ENCODE measurements around the gene PRICKLE4.

PRICKLE4 gene

DNA sequence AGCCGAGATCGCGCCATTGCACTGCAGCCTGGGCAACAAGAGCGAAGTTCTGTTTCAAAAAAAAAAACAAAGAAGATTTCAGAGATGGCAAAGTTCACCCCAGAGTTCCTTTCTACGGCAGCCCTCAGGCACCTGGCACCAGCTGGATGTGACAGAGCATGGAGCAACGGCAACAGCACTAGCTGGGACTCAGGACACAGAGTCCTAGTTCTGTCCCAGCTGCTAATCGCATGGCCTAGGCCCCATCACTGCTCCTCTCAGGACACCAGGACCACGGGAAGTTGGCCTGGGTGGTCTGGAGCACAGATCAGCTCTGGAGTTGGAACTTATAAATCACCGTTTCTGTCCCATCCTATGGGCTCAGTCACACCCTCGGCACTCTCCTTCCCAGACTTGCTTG lies 34.5 kb upstream of the PRICKLE4 start:
- DNase-seq, result no peak

DNA sequence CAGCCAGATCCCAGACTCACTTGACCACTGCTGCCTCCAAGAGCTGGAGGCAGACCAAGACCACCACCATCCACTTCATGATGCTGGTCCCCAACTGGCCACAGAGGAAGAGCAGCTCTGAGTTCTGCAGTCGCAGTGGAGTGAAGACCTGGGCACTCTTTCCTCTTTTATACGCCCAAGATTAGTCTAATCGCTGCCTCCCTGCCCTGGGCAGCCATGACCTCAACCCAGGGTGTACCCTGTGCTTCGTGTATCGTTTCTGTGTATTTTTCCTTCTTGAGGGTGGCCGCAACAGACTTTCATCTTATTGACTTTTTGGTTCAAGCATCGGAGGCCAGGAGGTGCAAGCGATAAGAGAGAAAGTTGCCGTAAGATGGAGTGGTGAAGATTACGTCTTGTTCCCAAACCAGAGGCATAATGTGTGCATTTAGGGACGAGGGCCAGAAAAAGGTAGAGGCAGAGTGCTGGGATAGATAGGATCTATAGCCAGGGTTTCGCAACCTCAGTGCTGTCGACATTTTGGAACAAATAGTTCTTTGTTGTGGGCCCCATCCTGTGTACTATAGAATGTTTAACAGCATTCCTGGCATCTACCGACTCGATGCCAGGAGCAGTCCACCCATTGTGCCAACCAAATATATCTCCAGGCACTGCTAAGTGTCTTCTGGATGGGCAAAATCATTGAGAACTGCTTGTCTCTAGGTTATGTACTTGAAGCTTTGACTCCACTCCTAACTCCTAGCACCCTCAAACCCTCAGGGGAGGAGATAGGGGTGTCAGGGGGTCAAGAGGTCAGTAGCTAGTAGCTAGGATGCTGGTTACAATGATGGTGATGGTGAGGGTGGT lies 33.1 kb upstream of the PRICKLE4 start, which contains the start of gene PGC:
PGC (minus strand) TSS at position 142 of the 846 bp plus-strand sequence; CDS start at position 79, 63 bp downstream.
- no peak for DNase-seq

GRCh38 chr6:41748102-41748477 lies 32.5 kb upstream of the PRICKLE4 start:
- DNase-seq, result no peak

- no peak for DNase-seq
Measured at GRCh38 chr6:41748542-41748941, 32.0 kb upstream of the PRICKLE4 start.

DNA sequence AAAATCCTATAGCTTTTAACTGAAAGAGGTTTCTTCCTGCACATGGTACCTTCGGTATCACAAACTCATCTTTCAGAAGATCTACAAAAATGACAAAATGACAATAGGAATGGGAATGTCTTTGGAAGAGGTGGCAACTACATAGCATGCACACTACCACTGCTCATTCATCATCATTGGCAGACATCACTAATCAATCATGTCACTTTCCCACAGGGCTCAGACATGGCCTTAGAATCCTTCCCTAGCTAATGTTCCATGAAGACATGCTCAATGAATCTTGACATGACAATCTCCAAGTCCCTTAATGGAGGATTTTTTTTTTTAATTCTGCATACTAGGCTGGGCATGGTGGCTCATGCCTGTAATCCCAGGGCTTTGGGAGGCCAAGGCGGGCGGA lies 30.2 kb upstream of the PRICKLE4 start:
- DNase-seq, result no peak

DNA sequence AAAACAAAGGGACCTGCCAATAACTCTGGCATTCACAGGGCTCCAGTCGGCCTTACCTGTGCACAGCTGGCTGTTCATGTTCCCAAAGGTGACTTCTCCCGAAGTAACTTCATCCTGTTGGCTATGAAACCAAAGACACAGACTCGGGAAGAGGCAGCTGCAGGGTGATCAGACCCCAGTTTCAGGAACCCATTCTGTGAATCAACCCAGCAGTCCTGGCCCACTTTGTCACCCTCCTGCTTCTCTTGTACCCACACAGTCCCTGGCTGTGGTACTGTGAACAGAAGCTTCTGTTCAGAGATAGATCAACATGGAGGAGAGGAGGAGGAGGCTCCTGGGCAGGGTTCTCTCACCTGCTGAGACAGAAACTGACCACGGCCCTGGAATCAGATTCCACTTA lies 24.7 kb upstream of the PRICKLE4 start:
- DNase-seq, result no peak

DNA sequence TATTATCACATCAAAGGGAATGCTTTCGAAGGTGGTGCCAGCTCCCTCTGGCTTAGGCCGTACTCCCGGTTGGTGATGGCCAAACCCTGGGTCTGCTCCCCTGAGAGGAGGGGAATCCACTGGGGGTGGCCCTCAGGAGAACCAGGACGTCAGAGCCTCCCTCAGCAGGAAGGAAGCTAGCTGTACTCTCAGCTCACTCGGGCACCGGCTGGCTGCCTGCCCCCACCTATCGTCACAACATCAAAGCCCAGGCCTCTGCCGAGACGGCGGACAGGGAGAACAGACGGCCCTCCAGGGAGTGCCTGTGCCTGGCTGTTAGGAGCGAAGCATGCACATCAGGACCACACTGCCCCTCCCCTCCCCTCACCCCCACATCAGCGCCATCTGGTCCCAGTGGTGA lies 24.2 kb upstream of the PRICKLE4 start:
- DNase-seq, result no peak

GRCh38 chr6:41757271-41757670 lies 23.3 kb upstream of the PRICKLE4 start:
- no peak for DNase-seq

- DNase-seq, result no peak
Measured at GRCh38 chr6:41757931-41758640, 22.5 kb upstream of the PRICKLE4 start.

GRCh38 chr6:41758641-41759035 lies 21.9 kb upstream of the PRICKLE4 start:
- no peak for DNase-seq

- no peak for DNase-seq
Measured at GRCh38 chr6:41759106-41759904, 21.3 kb upstream of the PRICKLE4 start.

DNA sequence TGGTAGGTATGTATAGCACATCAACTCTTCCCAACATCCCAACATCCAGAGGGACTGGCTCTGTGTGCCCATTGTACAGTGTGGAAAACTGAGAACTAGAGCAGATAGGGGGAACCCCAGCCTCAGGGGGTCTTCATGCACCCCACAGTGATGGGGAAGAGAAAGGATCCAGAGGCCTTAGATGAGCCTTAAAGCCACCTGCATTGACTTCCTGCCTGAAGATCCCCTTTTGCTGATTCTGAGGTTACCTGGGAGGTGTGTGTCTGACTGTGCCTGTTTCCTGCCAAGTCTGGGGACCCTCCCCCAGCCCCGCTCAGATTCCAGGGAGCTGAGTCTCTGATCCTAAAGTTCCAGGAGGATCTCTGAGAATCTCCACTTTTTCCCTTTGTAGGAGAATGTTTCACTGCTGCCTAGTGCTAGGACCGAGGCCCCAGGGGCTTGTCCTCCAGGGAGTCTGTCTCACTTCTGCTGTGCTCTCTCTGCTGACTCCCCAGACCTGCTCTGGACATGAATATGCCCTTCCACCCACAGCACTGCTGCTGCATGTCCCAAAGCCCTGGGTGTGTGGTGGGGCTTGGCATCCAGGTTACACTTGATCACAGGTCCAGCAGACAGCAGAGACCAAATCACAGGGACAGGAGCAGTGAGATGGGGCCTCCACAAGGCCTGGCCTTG lies 20.5 kb upstream of the PRICKLE4 start:
- no peak for DNase-seq

DNA sequence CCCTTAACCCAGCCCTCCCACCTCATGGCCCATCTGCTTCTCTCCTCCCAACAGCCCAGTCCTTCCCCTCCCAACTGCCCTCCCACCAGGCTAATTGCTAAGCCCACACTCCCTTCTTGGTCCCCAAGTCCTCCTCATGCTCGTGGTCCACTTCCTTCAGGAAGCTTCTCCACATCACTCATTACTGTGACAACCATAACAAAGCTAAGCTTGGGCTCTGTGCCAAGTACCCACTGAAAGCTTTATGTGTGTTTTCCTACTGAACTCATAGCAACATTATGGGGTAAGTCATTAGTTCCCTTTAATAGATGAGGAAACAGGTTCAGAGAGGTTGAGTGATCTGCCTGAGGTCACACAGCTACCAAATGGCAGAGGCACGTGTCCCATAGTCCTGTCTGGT lies 17.1 kb upstream of the PRICKLE4 start:
- DNase-seq, result no peak

DNA sequence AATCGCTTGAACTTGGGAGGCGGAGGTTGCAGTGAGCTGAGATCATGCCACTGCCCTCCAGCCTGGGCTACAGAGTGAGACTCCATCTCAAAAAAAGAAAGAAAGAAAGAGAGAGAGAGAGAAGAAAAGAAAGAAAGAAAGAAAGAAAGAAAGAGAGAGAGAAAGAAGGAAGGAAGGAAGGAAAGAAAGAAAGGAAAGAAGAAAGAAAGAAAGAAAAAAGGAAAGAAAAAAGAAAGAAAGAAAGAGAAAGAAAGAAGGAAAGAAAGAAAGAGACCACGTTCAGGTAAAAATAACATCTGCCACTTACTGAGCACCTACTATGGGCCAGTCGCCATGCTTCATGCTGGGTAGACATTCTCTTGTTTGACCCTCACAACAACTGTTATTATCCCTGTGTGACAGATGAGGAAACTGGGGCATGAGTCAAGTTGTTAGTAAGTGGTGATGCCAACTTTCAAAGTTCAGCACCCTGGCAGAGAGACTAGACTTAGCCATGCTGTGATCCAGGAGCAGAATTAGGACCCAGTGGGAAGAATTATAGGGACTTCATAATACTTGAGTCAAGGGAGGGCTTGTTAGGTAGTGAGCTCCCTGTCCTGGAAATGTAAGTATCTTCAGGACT lies 14.4 kb upstream of the PRICKLE4 start:
- peak; percentile 25 for DNase-seq

DNA sequence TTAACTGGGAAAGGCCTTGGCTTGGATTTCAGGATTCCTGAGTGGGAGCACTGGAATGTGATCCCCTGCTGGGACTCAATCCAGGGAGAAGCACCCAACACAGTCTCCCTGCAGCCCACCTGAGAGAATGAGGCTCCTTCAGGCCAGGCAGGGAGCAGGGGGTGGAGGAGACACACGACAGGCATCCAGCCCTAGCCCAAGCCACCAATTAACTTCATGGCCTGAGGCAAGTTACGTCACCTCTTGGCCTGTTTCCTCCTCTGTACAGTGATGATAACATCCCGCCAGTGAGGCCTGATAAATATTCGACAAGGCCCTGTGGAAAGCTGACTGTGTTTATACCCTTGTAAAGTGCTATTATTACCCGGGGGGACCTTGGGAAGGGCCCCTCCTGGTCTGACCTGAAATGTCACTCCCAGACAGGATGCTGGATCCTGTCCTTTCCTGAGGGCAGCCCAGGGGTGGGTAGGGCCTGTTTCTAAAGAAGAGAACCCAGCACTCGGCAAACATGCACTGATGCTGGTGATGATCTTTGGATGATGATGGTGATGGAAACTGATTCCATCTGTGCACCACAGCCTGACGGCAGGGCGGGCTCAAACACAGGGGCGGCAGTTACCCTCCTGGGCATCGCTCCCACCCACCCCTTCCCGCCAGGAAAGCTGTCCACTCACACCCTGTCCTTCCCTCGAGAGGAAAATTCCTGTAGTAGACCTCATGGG lies 13.3 kb upstream of the PRICKLE4 start:
- peak; percentile 96 for DNase-seq

DNA sequence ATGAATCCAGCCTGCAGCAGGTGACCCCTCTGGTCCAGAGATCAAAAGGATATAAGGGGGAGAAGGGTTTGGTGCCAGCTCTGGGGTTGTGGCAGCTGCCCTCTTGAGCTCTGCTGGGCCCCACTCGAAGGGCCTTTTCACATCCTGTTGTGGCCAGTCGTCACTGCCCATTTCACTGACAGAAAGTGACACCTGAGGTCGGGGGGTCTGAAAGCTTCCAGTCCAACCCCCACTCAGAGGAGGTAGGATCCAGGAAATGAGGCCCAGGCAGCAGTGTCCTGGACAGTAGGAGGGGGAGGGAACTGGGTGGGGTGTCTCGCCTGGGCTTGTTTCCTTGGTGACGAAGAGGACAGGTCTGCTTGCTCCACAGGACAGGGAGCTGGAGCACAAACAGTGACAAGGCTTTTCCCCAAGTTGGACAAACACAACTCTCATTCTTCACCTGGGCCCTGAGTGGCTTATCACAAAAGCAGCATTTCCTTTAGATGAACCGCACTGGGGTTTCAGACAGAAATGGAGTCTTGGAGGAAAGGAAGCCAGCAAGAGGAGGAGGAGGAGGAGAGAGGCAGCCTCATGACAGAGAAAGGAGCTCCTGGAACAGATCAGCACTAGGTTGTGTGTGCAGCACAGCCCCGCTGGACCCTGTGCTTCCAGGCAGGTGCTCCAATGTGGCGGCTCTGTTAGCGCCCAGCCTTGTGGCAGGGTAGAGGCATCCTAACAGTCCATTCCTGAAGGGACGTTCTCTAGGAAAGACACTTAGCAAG lies 11.9 kb upstream of the PRICKLE4 start:
- no peak for DNase-seq

GRCh38 chr6:41769376-41769775 lies 11.2 kb upstream of the PRICKLE4 start:
- no peak for DNase-seq

- DNase-seq, result no peak
Measured at GRCh38 chr6:41770381-41771057, 10.1 kb upstream of the PRICKLE4 start.

DNA sequence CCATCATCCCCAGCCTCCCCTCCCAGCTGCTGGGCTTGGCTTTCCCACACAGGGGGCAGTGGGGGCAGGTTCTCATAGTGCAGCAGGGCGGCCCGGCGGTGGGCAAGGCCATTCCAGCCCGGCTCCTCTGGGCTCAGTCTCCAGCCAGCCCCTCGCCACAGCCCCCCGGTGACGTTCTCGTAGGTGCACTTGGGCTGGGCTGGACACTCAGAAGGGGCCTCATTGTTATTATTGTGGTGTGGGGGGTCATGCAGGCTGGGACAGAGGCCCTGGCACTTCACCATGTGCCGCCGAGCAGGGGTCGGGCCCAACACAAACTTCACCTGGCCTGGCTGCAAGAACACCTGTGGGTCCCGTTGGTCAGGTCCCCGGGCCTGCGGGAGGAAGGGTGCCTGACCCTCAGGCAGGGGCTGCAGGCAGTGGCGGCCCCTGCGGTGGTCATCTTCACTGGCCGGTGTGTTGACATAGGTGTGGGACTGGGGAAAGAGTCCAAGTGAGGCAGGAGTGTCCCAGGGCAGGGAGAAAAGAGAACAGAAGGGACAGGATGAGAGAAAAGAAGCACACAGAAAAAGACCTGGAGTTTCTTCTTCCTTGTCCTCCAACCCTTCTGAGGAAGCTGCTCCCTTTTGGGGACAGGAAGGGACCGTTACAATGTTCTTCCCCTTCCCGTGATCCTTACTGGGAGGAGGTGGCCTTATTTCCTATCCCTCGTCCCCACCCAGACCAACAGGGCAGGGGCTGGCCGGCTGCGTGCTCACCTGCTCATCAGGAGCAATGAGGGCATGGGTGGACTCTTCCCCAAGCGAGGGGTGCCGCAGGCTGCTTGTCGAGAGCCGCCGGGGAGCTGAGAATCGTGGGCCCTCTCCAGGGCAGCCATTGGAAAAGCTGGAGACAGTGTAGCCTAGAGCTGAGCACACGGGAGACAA lies 9.3 kb upstream of the PRICKLE4 start:
- no peak for DNase-seq
